Lung (tissue), 12 donors: ENCODE data around the gene FAM13A. TPM values are rescaled to one million over a fixed set of nuclear protein-coding genes. Genes with fewer than 3 reads are reported as not detected.
"Not testable (repeated sequence)": the region's sequence is repeated elsewhere in the genome, so short reads cannot be mapped to it uniquely, and the experiment has no call there.

Experiments used
- ATAC-seq: fragments of 200-7000 bp; cut with Tn5 transposase; one replicate; pipeline ENCODE4 v1.9.1; 2020; ENCODE audit warnings: moderate number of reproducible peaks; ENCODE audit not compliant: insufficient read depth, low FRiP score
- DNase-seq, 3 donors: peaks; one replicate each; pipeline ENCODE4 v3.0.0-alpha.2; 2013 to 2017
- H3K27ac ChIP-seq, 2 donors: one replicate each; pipeline ENCODE4 v1.5.1; 2013; ENCODE audit warnings: mild to moderate bottlenecking in 2 of 2, moderate library complexity in 2 of 2, control low read depth in 1 of 2, inconsistent platforms in 1 of 2, low read depth in 1 of 2, low read length in 1 of 2
- H3K27me3 ChIP-seq, 3 donors: one replicate each; pipeline ENCODE4 v1.5.1; 2013; ENCODE audit warnings: low read length in 2 of 3; ENCODE audit not compliant: control insufficient read depth in 3 of 3, insufficient read depth in 3 of 3
- H3K36me3 ChIP-seq, 4 donors: one replicate each; pipeline ENCODE4 v1.5.1; 2013; ENCODE audit warnings: low read length in 4 of 4, mild to moderate bottlenecking in 1 of 4, moderate library complexity in 1 of 4; ENCODE audit not compliant: control insufficient read depth in 4 of 4, insufficient read depth in 4 of 4
- H3K4me1 ChIP-seq, 5 donors: one replicate each; pipeline ENCODE4 v1.5.1; 2013; ENCODE audit warnings: low read length in 5 of 5, mild to moderate bottlenecking in 2 of 5, moderate library complexity in 1 of 5; ENCODE audit not compliant: control insufficient read depth in 5 of 5, insufficient read depth in 5 of 5
- H3K4me3 ChIP-seq: one replicate; pipeline ENCODE4 v1.5.1; 2013; ENCODE audit warnings: mild to moderate bottlenecking, control low read depth, moderate library complexity
- H3K9ac ChIP-seq, 2 donors: one replicate each; pipeline ENCODE4 v1.5.1; 2013; ENCODE audit warnings: low read length in 2 of 2, control low read depth in 1 of 2; ENCODE audit not compliant: insufficient read depth in 1 of 2
- H3K9me3 ChIP-seq, 4 donors: one replicate each; pipeline ENCODE4 v1.5.1; 2013; ENCODE audit warnings: low read length in 3 of 4, mild to moderate bottlenecking in 1 of 4, moderate library complexity in 1 of 4; ENCODE audit not compliant: control insufficient read depth in 4 of 4, insufficient read depth in 3 of 4
- WGBS, 2 donors: extraction: QIAGEN DNeasy Blood & Tissue Kit; methylation state at CpG; one replicate each; pipeline ENCODE4 v1.1.7; 2013; 5-methylcytosine and 5-hydroxymethylcytosine counted together
- polyA plus RNA-seq, 2 donors: library from polyadenylated mRNA; stranded (reverse); fragments of 200-250 nt; gene quantifications; one replicate each; pipeline ENCODE4 v1.2.1, GENCODE V29; 2013
- total RNA-seq, 2 donors: library from RNA; depleted of rRNA in 1 of 2; stranded (reverse); fragments of >200 nt in 1 of 2; gene quantifications; one replicate each; pipeline ENCODE4 v1.2.1, GENCODE V29; 2014 to 2021
- TF ChIP-seq, protein P1 (sequence below): IDR thresholded peaks from 2 replicates; pipeline ENCODE4 v1.5.1; 2012; ENCODE audit warnings: mild to moderate bottlenecking; ENCODE audit errors: control extremely low read depth, extremely low read depth
- donor health status: control.
- donor health status: control.
- donor health status: Bipolar disorder and iron deficiency.
- donor health status: healthy.
- donor health status: DM: yes; HTN: yes; CAD: no.

FAM13A gene
- total and polyA plus RNA-seq, 4 donors = 9.2 to 122 (median 29.3) TPM

- 89 to 92% methylated on average over 3 of the region's 3 CpGs for WGBS, 2 donors
- H3K36me3 ChIP-seq = no peaks in the 10 kb centered on the region
- no peaks in the 10 kb centered on the region for H3K27me3 ChIP-seq
- no peak overlapping the region for H3K9ac ChIP-seq
- ATAC-seq = no peak
- H3K4me3 ChIP-seq = no peak overlapping the region
- H3K27ac ChIP-seq = no peak overlapping the region
- no peak for DNase-seq
- no peaks in the 10 kb centered on the region for H3K9me3 ChIP-seq
- TF ChIP-seq, protein P1, sequence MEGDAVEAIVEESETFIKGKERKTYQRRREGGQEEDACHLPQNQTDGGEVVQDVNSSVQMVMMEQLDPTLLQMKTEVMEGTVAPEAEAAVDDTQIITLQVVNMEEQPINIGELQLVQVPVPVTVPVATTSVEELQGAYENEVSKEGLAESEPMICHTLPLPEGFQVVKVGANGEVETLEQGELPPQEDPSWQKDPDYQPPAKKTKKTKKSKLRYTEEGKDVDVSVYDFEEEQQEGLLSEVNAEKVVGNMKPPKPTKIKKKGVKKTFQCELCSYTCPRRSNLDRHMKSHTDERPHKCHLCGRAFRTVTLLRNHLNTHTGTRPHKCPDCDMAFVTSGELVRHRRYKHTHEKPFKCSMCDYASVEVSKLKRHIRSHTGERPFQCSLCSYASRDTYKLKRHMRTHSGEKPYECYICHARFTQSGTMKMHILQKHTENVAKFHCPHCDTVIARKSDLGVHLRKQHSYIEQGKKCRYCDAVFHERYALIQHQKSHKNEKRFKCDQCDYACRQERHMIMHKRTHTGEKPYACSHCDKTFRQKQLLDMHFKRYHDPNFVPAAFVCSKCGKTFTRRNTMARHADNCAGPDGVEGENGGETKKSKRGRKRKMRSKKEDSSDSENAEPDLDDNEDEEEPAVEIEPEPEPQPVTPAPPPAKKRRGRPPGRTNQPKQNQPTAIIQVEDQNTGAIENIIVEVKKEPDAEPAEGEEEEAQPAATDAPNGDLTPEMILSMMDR = no peak
- H3K4me1 ChIP-seq = peaks cover 0 to 16% (median 0%) of the 10 kb centered on the region in 5 donors
Observed at GRCh38 chr4:88854481-88854880, 202.5 kb downstream of the FAM13A start.

GRCh38 chr4:88853583-88853982 lies 203.4 kb downstream of the FAM13A start:
- H3K9me3 ChIP-seq, H3K4me3 ChIP-seq: not testable (repeated sequence)
- WGBS, 2 donors = 95 to 98% methylated on average over 3 of the region's 3 CpGs

DNA sequence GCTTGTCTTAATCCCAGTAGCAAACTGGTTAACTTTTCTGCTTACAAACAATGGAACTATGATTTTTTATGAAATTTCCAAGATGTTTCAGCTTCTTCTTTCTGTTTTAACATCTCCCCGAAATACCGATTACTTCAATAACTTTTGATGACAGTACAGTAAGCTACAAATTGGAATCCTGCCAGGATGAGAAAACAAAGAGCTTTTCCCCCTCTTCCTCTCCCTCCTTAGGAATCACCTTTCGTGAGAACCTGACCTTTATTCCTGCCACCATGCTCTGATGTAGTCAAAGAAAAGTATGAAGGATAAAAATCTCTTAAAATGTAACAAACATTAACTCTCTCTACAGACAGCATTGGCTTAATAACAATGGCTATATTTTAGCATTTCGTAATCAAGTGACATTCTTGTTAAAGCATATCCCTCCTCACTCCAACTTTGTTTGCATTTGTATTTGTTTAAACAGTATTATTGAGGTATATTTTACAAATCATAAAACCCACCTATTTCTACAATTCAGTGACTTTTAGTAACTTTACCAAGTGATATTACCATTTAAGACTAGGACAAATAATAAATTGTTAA lies 210.7 kb downstream of the FAM13A start:
- Histone ChIP-seq H3K27ac (no peak overlapping the region), H3K9me3 (no peaks in the 10 kb centered on the region), H3K36me3 (peaks cover 0 to 1% (median 0%) of the 10 kb centered on the region in 4 donors), H3K4me1 (peaks cover 0 to 36% (median 16%) of the 10 kb centered on the region in 5 donors), H3K4me3 (no peak overlapping the region), H3K9ac (peak overlapping the region in 1 of 2 donors; percentile 46), H3K27me3 (no peaks in the 10 kb centered on the region)
- DNase-seq = peak in 2 of 3 donors; percentile 63 to 72
- TF ChIP-seq, protein P1 = no peak
- WGBS, 2 donors = 45 to 58% methylated on average over 4 of the region's 4 CpGs
- ATAC-seq = no peak

More at GRCh38 chr4:88853583-88853982, 203.4 kb downstream of the FAM13A start:
- not testable (repeated sequence) for H3K36me3 ChIP-seq, H3K4me1 ChIP-seq, H3K27ac ChIP-seq, H3K27me3 ChIP-seq, H3K9ac ChIP-seq, DNase-seq, ATAC-seq

- Histone ChIP-seq H3K4me3 (no peak overlapping the region), H3K9me3 (no peaks in the 10 kb centered on the region), H3K27ac (no peak overlapping the region), H3K36me3 (peaks cover 0 to 1% (median 0%) of the 10 kb centered on the region in 4 donors), H3K27me3 (no peaks in the 10 kb centered on the region), H3K9ac (peak overlapping the region in 1 of 2 donors; percentile 44), H3K4me1 (peaks cover 0 to 36% (median 16%) of the 10 kb centered on the region in 5 donors)
- 51 to 58% methylated on average over 8 of the region's 8 CpGs for WGBS, 2 donors
- ATAC-seq (peak; percentile 81), DNase-seq (peak; percentile 25 to 89 (median 81))
- TF ChIP-seq, protein P1 = no peak
Observed at GRCh38 chr4:88843067-88843685, 213.8 kb downstream of the FAM13A start.
